HG02678 (cell line): Measurements from ENCODE around the gene PPM1G.
A peak's percentile ranks its signal among the peaks of the same experiment; 100 is the strongest.
"Not testable (repeated sequence)": the region's sequence is repeated elsewhere in the genome, so short reads cannot be mapped to it uniquely, and the experiment has no call there.

Experiments used
- ATAC-seq: cut with Tn5 transposase; IDR thresholded peaks from one replicate; pipeline ENCODE4 v1.9.1; 2021; ENCODE audit warnings: mild to moderate bottlenecking, moderate library complexity; ENCODE audit not compliant: unreplicated experiment

PPM1G gene

GRCh38 chr2:27376151-27376865, 33.1 kb downstream of the PPM1G start:
- no peak for ATAC-seq

- ATAC-seq, result no peak
Measured at GRCh38 chr2:27375513-27376099, 33.8 kb downstream of the PPM1G start.

- no peak for ATAC-seq
Measured at GRCh38 chr2:27373567-27373966, 35.8 kb downstream of the PPM1G start.

GRCh38 chr2:27372937-27373336, 36.5 kb downstream of the PPM1G start:
- no peak for ATAC-seq

- peak; percentile 25 for ATAC-seq
Measured at GRCh38 chr2:27370816-27371620, 38.4 kb downstream of the PPM1G start.

GRCh38 chr2:27370026-27370815, 39.2 kb downstream of the PPM1G start, which contains the start of the genes EIF2B4 and SNX17:
Gene EIF2B4, minus strand, starts transcription at chr2:27370338. Its CDS starts 24 bp downstream, at chr2:27370314.
Gene SNX17, plus strand, starts transcription at chr2:27370616. Its CDS starts 128 bp downstream, at chr2:27370744.
- ATAC-seq, result peak; percentile 88

- peak; percentile 4 for ATAC-seq
Measured at GRCh38 chr2:27369471-27370025, 39.8 kb downstream of the PPM1G start.

- no peak for ATAC-seq
Measured at GRCh38 chr2:27363933-27364332, 45.5 kb downstream of the PPM1G start.

- ATAC-seq, result no peak
Measured at GRCh38 chr2:27362678-27363420, 46.5 kb downstream of the PPM1G start.

- peak; percentile 88 for ATAC-seq
Measured at GRCh38 chr2:27356382-27357181, 52.8 kb downstream of the PPM1G start, which contains the start of gene GTF3C2. Gene GTF3C2, minus strand, starts transcription at chr2:27356764. Its CDS starts 13,210 bp downstream, at chr2:27343554.

- ATAC-seq, result peak; percentile 26
Measured at GRCh38 chr2:27356056-27356381, 53.4 kb downstream of the PPM1G start.

- ATAC-seq, result no peak
Measured at GRCh38 chr2:27354597-27354927, 54.8 kb downstream of the PPM1G start.

- ATAC-seq, result no peak
Measured at GRCh38 chr2:27353762-27354596, 55.4 kb downstream of the PPM1G start.

- ATAC-seq, result not testable (repeated sequence)
Measured at GRCh38 chr2:27353386-27353761, 56.0 kb downstream of the PPM1G start.

GRCh38 chr2:27351802-27352598, 57.4 kb downstream of the PPM1G start:
- ATAC-seq, result no peak

GRCh38 chr2:27350106-27350693, 59.2 kb downstream of the PPM1G start:
- ATAC-seq, result no peak

- no peak for ATAC-seq
Measured at GRCh38 chr2:27347641-27348040, 61.8 kb downstream of the PPM1G start.
